Mesenchymal stem cell (in vitro differentiated cells and primary cell): ENCODE results near the gene CPT1B.

Experiments used
- DNase-seq: peaks from one replicate; pipeline ENCODE4 v3.0.0-alpha.2; 2013
- H2AFZ ChIP-seq: one replicate; pipeline ENCODE4 v1.6.1; 2013; ENCODE audit warnings: low read depth, mild to moderate bottlenecking, control low read depth, inconsistent platforms, low read length, moderate library complexity
- H2AK5ac ChIP-seq: 2 replicates; pipeline ENCODE4 v1.6.1; 2013; ENCODE audit warnings: low read length, moderate library complexity, mild to moderate bottlenecking, inconsistent platforms; ENCODE audit not compliant: severe bottlenecking
- H2BK120ac ChIP-seq: one replicate; pipeline ENCODE4 v1.6.1; 2013; ENCODE audit warnings: low read depth, mild to moderate bottlenecking, inconsistent platforms, low read length, moderate library complexity
- H2BK12ac ChIP-seq, 2 experiments: one replicate each; pipeline ENCODE4 v1.6.1; 2013; ENCODE audit warnings: inconsistent platforms in 2 of 2, low read length in 2 of 2, mild to moderate bottlenecking in 2 of 2, moderate library complexity in 2 of 2, control low read depth in 1 of 2
- H2BK15ac ChIP-seq: one replicate; pipeline ENCODE4 v1.6.1; 2013; ENCODE audit warnings: mild to moderate bottlenecking, low read depth, inconsistent platforms; ENCODE audit not compliant: poor library complexity, severe bottlenecking
- H2BK5ac ChIP-seq: 2 replicates; pipeline ENCODE4 v1.6.1; 2013; ENCODE audit warnings: low read depth, mild to moderate bottlenecking, low read length, control low read depth, inconsistent platforms; ENCODE audit not compliant: poor library complexity, severe bottlenecking
- H3K14ac ChIP-seq, 2 experiments: one replicate each; pipeline ENCODE4 v1.6.1; 2013; ENCODE audit warnings: inconsistent platforms in 2 of 2, low read length in 2 of 2, control low read depth in 1 of 2, mild to moderate bottlenecking in 1 of 2, moderate library complexity in 1 of 2
- H3K18ac ChIP-seq, 2 experiments: one replicate each; pipeline ENCODE4 v1.6.1; 2013; ENCODE audit warnings: inconsistent platforms in 2 of 2, low read length in 2 of 2, control low read depth in 1 of 2, low read depth in 1 of 2, mild to moderate bottlenecking in 1 of 2
- H3K23ac ChIP-seq, 2 experiments: one replicate each; pipeline ENCODE4 v1.6.1; 2013; ENCODE audit warnings: inconsistent platforms in 2 of 2, low read length in 2 of 2, mild to moderate bottlenecking in 2 of 2, moderate library complexity in 2 of 2, control low read depth in 1 of 2
- H3K27ac ChIP-seq: 2 replicates; pipeline ENCODE4 v1.5.1; 2013; ENCODE audit warnings: mild to moderate bottlenecking, moderate library complexity, low read length, control low read depth, inconsistent platforms; ENCODE audit not compliant: poor library complexity, severe bottlenecking
- H3K27me3 ChIP-seq, 2 experiments: 2 replicates each; pipeline versions ENCODE4 v1.6.1 to v1.7.0; 2013; ENCODE audit warnings: low read length in 2 of 2, mild to moderate bottlenecking in 2 of 2, moderate library complexity in 2 of 2, control low read depth in 1 of 2, inconsistent platforms in 1 of 2; ENCODE audit not compliant: control insufficient read depth in 1 of 2, insufficient read depth in 1 of 2
- H3K36me3 ChIP-seq, 2 experiments: 2 replicates each; pipeline versions ENCODE4 v1.6.1 to v1.7.0; 2013; ENCODE audit warnings: low read length in 2 of 2, control low read depth in 1 of 2, inconsistent platforms in 1 of 2, low read depth in 1 of 2, mild to moderate bottlenecking in 1 of 2; ENCODE audit not compliant: insufficient read depth in 2 of 2, control insufficient read depth in 1 of 2
- H3K4ac ChIP-seq, 2 experiments: one replicate each; pipeline ENCODE4 v1.6.1; 2013; ENCODE audit warnings: inconsistent platforms in 2 of 2, low read length in 2 of 2, mild to moderate bottlenecking in 2 of 2, moderate library complexity in 2 of 2, control low read depth in 1 of 2, low read depth in 1 of 2
- H3K4me1 ChIP-seq: 2 replicates; pipeline ENCODE4 v1.6.1; 2013; ENCODE audit warnings: low read depth, low read length, control low read depth; ENCODE audit not compliant: control insufficient read depth, insufficient read depth
- H3K4me2 ChIP-seq: 2 replicates; pipeline ENCODE4 v1.6.1; 2013; ENCODE audit warnings: low read length, mild to moderate bottlenecking, inconsistent platforms; ENCODE audit not compliant: poor library complexity, severe bottlenecking
- H3K4me3 ChIP-seq, 2 experiments: 2 replicates each; pipeline versions ENCODE4 v1.5.1 to v1.7.0; 2013; ENCODE audit warnings: low read length in 2 of 2, mild to moderate bottlenecking in 2 of 2, control low read depth in 1 of 2, low read depth in 1 of 2; ENCODE audit not compliant: insufficient read depth in 1 of 2
- H3K79me1 ChIP-seq: replicated peaks from 2 replicates; pipeline ENCODE4 v1.6.1; 2013; ENCODE audit warnings: mild to moderate bottlenecking, control low read depth, low read length, inconsistent platforms; ENCODE audit not compliant: poor library complexity, severe bottlenecking
- H3K9ac ChIP-seq: 2 replicates; pipeline ENCODE4 v1.7.0; 2013; ENCODE audit warnings: mild to moderate bottlenecking, low read length, moderate library complexity
- H3K9me3 ChIP-seq: 2 replicates; pipeline ENCODE4 v1.7.0; 2013; ENCODE audit warnings: mild to moderate bottlenecking, low read length; ENCODE audit not compliant: control insufficient read depth
- H4K8ac ChIP-seq: one replicate; pipeline ENCODE4 v1.6.1; 2013; ENCODE audit warnings: inconsistent platforms, mild to moderate bottlenecking, low read length, moderate library complexity
- H4K91ac ChIP-seq: one replicate; pipeline ENCODE4 v1.6.1; 2013; ENCODE audit warnings: mild to moderate bottlenecking, low read length, inconsistent platforms
- WGBS: methylation state at CpG from one replicate; pipeline ENCODE4 v1.1.7; 2013; ENCODE audit warnings: mixed read lengths; 5-methylcytosine and 5-hydroxymethylcytosine counted together

CPT1B gene

DNA sequence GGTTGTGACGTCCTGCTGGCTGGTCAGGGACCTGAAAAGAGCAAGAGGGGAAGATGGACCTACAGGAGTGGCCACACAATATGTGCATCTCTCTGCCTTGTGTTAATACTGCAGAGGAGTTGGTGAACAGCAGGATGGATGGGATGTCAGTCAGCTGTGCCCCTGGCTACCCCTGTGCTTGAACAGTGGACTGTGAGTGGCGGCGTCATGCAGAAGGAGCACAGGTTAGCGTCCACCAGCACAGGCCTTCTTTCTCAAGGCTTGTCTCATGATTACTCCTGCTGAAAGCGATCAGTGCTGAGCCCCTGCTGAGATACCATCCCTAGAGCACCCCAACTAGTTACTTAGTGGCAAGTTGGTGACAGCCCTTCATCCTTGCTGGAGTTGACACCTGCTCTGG, 8.2 kb upstream of the CPT1B start:
- H3K27ac ChIP-seq: no peak overlapping the region
- H2BK5ac ChIP-seq: no peak overlapping the region
- no peak overlapping the region for H2AK5ac ChIP-seq
- H3K4ac ChIP-seq: no peak overlapping the region
- no peak overlapping the region for H2BK15ac ChIP-seq
- no peak for DNase-seq
- no peak overlapping the region for H3K4me2 ChIP-seq
- peaks cover 7% of the 10 kb centered on the region for H3K79me1 ChIP-seq
- peaks cover 9% of the 10 kb centered on the region for H3K4me1 ChIP-seq
- H3K14ac ChIP-seq: no peak overlapping the region
- H2BK120ac ChIP-seq: no peak overlapping the region
- no peak overlapping the region for H4K91ac ChIP-seq
- no peaks in the 10 kb centered on the region for H3K9me3 ChIP-seq
- H3K18ac ChIP-seq: no peak overlapping the region
- no peak overlapping the region for H3K4me3 ChIP-seq
- H3K9ac ChIP-seq: no peak overlapping the region
- H2BK12ac ChIP-seq: no peak overlapping the region
- H2AFZ ChIP-seq: no peak overlapping the region
- no peaks in the 10 kb centered on the region for H3K27me3 ChIP-seq
- 75% methylated on average over 5 of the region's 5 CpGs for WGBS
- no peak overlapping the region for H4K8ac ChIP-seq
- peaks cover 3% of the 10 kb centered on the region in 2 experiments for H3K36me3 ChIP-seq
- no peak overlapping the region for H3K23ac ChIP-seq

DNA sequence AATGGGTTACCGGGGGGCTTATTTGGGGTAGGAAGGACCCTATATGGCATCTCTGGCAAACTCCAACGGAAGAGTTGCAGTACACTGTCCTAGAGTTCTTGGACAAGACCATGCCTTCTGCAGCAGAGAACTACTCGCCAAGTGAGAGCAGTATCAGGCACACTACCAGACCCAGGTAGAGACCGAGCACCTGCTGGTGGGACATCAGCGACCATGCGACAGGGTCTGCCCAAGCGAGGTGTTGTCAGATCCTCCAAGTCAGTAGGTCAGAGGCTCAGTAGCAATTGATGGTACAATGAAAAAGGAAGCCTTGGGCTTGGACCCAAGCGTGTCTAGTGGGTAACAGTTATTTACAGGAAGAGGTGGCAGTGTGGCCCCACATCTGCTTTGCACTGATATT, 7.6 kb upstream of the CPT1B start:
- 95% methylated on average over 8 of the region's 8 CpGs for WGBS
- Histone ChIP-seq H3K9me3 (no peaks in the 10 kb centered on the region), H3K14ac (no peak overlapping the region), H3K9ac (no peak overlapping the region), H3K23ac (no peak overlapping the region), H3K79me1 (peaks cover 11% of the 10 kb centered on the region), H2BK12ac (no peak overlapping the region), H3K27me3 (no peaks in the 10 kb centered on the region), H3K4ac (no peak overlapping the region), H2BK5ac (no peak overlapping the region), H3K4me2 (no peak overlapping the region), H3K4me3 (no peak overlapping the region), H2BK15ac (no peak overlapping the region), H4K8ac (no peak overlapping the region), H4K91ac (no peak overlapping the region), H2AFZ (no peak overlapping the region), H3K4me1 (peaks cover 14% of the 10 kb centered on the region), H3K27ac (no peak overlapping the region), H3K18ac (no peak overlapping the region), H3K36me3 (peaks cover 7 to 8% of the 10 kb centered on the region in 2 experiments), H2AK5ac (no peak overlapping the region), H2BK120ac (no peak overlapping the region)
- no peak for DNase-seq

DNA sequence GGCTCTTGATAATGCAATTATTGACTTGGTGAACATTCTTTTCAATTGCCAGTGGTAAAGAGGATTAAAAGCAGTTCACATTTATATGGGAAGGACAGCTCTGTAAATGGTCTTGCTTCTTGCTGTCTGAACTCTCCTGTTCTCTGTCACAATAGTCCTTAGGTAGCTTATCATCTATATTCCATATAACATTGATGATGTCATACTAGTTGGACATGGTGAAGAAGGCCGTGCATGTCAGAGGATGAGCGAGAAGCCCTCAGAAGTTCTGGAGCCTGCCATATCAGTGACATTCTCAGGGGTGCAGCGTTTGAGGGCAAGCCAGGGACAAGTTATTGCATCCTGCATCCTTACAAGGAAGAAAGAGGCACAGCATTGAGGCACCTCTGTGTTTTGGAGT, 7.0 kb upstream of the CPT1B start:
- H2BK12ac ChIP-seq: no peak overlapping the region
- no peak overlapping the region for H3K23ac ChIP-seq
- no peak overlapping the region for H2BK5ac ChIP-seq
- no peaks in the 10 kb centered on the region for H3K27me3 ChIP-seq
- no peak overlapping the region for H2BK120ac ChIP-seq
- no peak overlapping the region for H2AK5ac ChIP-seq
- H3K9me3 ChIP-seq: no peaks in the 10 kb centered on the region
- H3K4me1 ChIP-seq: peaks cover 14% of the 10 kb centered on the region
- H3K4me2 ChIP-seq: no peak overlapping the region
- no peak for DNase-seq
- H3K79me1 ChIP-seq: peaks cover 12% of the 10 kb centered on the region
- no peak overlapping the region for H3K9ac ChIP-seq
- H2AFZ ChIP-seq: no peak overlapping the region
- no peak overlapping the region for H2BK15ac ChIP-seq
- 92% methylated on average over 3 of the region's 3 CpGs for WGBS
- no peak overlapping the region for H3K14ac ChIP-seq
- no peak overlapping the region for H3K4ac ChIP-seq
- no peak overlapping the region for H3K18ac ChIP-seq
- H3K27ac ChIP-seq: no peak overlapping the region
- H4K8ac ChIP-seq: no peak overlapping the region
- H3K36me3 ChIP-seq: peaks cover 11% of the 10 kb centered on the region in 2 experiments
- H3K4me3 ChIP-seq: no peak overlapping the region
- H4K91ac ChIP-seq: no peak overlapping the region

DNA sequence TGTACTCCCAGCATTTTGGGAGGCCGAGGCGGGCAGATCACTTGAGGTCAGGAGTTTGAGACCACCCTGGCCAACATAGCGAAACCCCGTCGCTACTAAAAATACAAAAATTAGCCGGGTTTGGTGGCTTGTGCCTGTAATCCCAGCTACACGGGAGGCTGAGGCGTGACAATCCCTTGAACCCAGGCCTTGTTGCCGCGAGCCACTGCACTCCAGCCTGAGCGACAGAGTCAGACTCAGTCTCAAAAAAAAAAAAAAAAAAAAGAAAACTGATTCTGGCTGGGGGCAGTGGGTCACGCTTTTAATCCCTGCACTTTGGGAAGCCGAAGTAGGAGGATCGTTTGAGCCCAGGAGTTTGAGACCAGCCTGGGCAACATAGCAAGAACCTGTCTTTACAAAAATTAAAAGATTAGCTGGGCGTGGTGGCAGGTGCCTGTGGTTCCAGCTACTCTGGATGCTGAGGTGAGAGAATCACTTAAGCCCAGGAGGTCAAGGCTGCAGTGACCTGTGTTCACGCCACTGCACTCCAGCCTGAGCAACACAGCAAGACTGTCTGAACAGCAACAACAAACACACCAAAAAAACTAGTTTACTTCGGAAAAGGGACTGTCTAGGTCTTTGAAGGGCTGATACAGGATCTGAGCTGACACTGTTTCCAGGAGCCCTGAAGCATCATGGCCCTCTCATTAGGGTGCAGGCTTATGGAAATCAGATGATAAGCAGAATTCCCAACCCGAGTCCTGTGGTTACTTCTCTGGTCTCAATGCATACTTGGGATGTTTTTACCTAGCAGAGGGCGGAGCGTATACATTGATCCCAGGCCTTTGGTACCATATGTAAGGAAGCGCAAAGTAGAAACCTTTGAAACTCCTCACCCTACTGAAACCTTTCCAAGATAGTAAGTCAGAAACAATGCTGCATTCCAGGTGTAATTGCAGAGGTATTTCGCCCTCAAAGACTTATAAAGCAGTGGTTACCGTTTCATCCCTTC, 6.2 kb upstream of the CPT1B start:
- no peaks in the 10 kb centered on the region for H3K9me3 ChIP-seq
- no peak overlapping the region for H3K18ac ChIP-seq
- H3K79me1 ChIP-seq: peaks cover 18% of the 10 kb centered on the region
- H3K4ac ChIP-seq: no peak overlapping the region
- no peak overlapping the region for H4K8ac ChIP-seq
- no peak overlapping the region for H3K27ac ChIP-seq
- H4K91ac ChIP-seq: no peak overlapping the region
- no peak overlapping the region for H2BK120ac ChIP-seq
- no peak for DNase-seq
- 93% methylated on average over 22 of the region's 23 CpGs for WGBS
- peak overlapping the region; percentile 97 for H3K9ac ChIP-seq
- no peak overlapping the region for H2BK12ac ChIP-seq
- no peak overlapping the region for H2AFZ ChIP-seq
- no peak overlapping the region for H3K4me3 ChIP-seq
- H3K4me1 ChIP-seq: peaks cover 14% of the 10 kb centered on the region
- no peak overlapping the region for H3K14ac ChIP-seq
- no peak overlapping the region for H2AK5ac ChIP-seq
- no peak overlapping the region for H2BK5ac ChIP-seq
- no peaks in the 10 kb centered on the region for H3K27me3 ChIP-seq
- no peak overlapping the region for H3K23ac ChIP-seq
- H3K4me2 ChIP-seq: no peak overlapping the region
- H3K36me3 ChIP-seq: peaks cover 17 to 19% of the 10 kb centered on the region in 2 experiments
- H2BK15ac ChIP-seq: no peak overlapping the region
